HG03103 (cell line): ENCODE results near the gene NTRK3.

Experiments
- ATAC-seq: cut with Tn5 transposase; IDR thresholded peaks from one replicate; pipeline ENCODE4 v1.9.1; 2021; ENCODE audit warnings: low read depth; ENCODE audit not compliant: unreplicated experiment

Gene NTRK3

DNA sequence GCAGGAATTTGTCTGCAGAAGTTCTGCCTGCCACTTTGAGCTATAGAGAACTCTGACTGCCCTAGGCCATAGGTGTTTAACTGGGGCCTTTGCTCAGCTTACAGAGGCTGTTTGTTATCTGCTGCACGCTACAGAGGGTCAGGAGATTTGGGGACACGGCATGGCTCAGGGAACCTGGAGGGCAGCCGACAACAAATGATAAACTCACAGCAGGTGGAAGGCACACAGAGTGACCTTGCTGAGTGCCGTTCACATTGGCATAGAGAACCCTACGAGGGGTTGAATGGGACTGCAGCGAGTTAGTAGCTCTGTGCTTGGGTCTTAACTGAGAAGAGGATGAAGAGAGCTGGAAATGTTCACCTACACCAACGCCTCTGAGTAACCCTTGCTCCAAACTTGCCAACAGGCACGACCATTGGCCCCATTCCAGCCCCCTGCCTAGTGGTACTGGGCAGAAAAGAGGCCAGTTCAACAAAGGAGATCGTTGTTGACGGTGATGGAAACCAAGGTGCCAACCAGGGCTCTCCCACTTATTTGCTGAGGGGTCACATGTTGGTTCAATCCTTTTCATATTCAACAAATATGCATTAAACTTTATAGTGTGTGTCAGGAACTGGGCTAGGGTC, 301.1 kb downstream of the NTRK3 start:
- no peak for ATAC-seq

DNA sequence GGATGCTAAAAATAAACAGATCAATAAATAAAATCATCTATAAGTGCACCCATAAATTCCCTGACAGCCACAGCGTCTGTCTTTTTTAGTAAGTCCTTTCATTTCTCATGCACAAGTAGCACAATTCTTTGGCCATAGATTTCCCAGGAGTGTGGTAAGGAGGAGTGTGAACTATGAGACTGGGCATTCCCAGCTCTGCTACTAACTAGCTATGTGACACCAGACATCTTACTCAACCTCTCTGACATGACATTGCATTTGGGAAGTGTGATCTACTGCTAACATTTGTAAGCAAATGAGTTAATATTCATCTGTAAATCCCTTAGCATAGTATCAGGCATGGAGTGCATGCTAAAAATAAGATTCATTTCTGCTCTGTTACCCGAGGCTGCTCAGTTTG, 301.7 kb downstream of the NTRK3 start:
- ATAC-seq = no peak

DNA sequence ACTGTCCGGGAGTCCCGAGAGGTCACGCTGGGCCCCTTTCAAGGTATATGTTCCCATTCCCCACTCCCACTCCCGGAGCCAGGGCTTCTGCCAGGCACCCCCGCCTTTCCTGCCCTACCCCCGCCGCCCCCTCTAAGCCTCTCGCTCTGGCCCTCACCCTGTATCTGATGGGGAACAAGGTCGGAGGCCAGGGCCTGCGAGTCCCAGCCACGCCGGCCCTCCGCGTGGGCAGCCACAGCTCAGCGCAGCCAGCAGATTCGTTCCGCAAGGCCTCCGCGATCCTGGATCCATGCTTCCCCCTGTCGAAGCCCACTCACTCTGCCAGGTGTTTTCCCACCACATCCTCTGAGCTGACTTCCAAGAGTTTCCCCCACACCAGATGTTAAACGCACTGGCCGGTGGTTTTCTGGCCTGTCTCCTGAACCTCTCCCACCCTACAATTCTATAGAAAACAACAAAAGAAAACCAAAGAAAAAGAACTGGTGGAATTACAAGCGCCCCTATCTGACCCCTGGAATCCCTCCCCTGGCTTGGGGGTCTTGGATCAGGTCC, 303.7 kb downstream of the NTRK3 start:
- no peak for ATAC-seq

DNA sequence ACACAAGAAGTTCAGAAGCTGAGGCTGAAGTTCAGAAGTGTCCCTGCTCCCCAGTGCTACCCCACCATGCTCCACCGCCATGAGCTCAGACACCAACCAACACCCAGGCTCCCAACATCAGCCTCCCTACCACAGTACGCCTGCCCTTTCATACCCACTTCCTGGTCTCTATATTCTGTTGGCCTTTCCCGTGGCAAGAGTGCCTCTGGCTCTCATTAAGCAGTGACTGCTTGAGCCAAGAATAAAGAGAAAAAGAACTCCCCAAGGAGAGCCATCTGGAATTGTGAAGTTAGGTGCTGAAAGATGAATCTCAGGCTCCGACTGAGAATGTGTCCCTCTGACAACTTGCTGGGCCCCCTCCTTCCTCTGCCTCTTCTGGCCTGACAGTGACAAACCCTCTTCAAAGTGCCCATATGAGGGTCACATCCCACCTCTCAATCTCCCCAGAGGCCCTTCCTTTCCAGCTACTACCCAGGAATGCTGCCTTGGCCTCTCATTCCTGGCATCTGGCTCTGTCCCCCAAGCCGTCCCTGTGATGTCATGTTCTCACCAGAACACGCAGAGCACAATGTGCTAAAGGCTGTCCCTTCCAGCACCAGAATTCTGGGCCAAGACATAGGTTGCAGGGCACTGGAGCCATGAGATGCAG, 306.8 kb downstream of the NTRK3 start:
- ATAC-seq = no peak

DNA sequence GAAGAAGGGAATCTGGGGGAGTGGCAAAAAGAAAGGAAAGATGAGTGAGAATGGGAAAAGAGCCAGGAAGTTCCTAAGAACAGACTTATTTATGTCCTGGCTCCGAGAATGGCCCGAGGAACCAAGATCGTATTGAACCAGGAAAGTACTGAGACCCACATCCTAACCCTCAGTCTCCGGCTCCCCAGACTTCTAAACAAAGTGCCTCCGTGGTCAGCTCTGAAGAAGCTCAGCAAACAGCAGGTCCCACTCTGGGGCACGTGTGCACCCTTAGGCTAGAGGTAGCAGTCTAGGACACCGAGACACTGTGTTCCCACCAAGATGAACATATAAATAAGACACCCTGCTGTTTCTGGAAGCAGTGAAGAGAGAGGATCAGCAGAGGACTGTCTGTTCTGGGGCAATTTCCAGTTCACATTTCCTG, 307.4 kb downstream of the NTRK3 start:
- ATAC-seq = no peak

DNA sequence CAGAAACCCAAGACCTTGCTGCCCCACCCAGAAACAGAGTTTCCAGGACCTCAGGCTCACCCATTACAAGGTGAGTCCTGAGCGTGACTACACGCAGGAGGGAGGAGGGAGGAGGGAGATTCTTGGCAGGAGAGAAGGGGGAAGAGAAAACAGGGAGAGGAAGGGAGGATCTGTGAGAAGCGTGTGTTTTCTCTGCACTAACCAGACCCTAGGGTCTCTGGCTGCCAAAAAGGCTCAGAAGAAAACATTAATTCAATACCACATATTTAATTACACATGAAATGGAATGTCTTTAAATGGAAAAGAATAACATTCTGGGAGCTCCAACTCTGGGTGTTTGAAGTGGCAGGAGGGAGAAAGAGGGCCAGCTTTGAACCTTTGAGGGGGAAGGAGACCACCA, 309.0 kb downstream of the NTRK3 start:
- ATAC-seq = no peak

DNA sequence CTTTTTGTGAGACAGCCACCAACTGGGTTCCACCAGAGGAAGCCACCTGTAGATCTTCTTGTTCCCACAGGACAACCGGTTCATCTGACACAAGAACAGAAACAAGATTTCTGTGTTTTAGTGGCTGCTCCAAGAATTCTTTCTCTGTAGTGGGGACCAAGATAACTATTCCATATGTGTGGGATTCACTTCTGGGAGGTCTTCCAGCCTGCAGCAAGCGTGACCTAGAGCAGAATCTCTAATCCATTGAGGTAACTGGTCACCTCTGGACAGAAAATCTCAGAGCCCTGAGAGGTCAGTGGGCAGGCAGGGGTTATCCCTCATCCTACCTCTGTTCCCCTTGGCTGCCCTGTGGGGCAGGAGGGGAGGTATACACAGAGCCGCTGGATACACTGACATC, 311.3 kb downstream of the NTRK3 start:
- no peak for ATAC-seq

DNA sequence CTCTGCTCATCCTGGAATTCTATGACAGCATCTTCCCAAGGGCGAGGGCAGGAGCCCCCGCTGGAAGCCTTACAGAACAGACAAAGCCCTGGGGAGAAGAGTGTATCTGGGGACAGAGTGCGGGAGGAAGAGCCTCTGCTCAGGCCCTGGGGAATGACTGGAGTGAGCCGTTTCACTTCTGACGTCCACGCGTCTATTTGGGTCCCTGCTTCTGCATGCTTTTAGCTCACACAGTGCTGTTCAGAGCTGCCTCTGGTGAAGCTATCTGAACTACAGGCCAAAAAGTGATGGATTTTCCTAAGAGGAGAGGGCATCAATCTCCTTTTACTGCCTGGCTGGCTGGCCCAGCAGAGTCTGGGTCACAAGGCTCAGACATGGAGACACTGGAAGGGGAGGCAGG, 311.8 kb downstream of the NTRK3 start:
- no peak for ATAC-seq

DNA sequence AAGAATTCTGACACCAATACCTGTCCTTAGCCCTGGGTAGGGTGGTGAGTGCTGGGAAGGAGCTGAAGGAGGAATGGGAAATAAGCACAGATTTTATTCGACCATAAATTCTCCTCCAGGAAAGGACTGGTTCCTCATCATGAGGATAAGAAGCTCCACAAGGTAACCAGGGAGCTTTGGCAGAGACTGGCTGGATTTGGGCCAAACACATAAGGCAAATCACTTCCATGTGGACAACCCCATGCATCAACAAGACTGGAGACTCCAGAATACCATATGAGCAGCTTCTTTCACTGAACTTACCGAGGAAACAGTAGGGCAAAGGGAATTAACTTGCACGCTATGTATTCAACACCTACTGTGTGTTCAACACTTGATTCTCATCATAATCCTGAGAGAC, 312.5 kb downstream of the NTRK3 start:
- no peak for ATAC-seq

DNA sequence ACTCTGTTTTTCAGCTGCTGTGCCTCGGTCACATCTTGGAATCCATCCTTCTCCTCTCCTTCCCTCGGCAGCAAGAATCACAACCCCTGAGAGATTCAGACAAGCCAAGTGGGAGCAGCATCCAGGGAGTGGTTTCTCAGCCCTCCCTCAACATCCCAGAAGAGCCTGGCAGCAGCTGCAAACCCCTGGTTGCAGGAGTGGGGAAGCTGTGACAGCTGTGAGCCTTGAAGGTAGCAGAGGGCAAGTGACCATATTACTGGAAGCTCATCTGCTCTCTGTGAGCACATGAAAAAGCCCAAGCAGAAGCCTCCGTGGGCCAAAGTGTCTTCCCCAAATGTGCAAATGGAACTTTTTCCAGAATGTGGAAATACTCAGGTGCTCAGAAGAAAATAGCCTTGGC, 312.9 kb downstream of the NTRK3 start:
- no peak for ATAC-seq

DNA sequence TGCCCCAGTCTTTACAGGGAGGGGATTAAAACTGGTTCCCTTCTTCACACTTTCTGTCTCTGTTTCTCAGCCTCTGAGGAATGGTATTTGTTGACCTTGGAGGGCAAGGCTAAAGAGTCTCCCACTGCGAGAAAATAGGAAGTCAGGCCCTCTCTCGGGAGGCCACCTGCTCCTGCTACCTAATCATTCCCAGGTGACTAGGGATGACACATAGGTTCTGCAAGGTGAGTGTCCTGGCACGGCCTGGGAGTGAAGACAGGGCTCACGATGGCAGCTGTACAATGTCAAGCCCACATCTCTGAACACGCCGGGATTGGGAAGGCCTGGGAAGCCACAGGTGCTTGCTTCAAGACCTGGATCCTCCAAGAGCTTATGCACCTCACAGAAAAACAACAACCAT, 314.2 kb downstream of the NTRK3 start:
- ATAC-seq = no peak

DNA sequence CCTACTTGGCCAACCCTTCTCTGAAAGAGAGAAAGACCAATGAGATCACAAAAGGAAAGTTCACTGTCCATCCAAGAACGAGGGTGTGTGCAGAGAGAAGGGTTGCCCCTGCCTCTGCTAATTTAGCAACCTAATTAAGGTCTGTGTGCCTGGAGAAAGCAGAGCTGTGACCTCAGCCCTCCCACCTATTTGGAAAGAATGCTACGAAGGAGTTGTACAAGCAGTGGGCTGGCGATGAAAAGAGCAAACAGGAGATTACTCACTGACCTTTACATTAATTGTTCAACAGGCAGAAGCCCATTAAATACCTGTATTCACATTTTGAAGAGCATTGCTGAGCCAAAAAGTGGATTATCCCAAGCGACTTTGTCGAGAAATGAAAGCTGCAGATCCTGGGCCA, 314.9 kb downstream of the NTRK3 start:
- no peak for ATAC-seq

DNA sequence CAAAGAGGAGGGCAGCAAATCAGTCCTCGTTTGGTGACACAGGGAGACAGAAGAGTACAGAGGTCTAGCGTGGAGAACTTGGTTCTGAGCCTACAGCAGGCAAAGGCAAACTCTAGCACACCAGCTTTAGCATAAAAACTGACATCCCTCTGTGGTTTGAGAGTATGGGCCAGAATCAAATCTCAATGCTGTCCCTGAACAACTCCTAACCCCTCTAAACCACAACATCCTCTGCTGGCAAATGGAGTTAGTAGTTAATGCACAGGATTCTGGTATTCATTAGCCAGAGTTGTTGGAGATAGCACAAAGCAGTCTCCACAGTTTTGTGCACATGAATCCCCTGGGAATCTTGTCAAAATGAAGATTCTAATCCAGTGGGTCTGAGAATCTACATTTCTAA, 315.8 kb downstream of the NTRK3 start:
- no peak for ATAC-seq

DNA sequence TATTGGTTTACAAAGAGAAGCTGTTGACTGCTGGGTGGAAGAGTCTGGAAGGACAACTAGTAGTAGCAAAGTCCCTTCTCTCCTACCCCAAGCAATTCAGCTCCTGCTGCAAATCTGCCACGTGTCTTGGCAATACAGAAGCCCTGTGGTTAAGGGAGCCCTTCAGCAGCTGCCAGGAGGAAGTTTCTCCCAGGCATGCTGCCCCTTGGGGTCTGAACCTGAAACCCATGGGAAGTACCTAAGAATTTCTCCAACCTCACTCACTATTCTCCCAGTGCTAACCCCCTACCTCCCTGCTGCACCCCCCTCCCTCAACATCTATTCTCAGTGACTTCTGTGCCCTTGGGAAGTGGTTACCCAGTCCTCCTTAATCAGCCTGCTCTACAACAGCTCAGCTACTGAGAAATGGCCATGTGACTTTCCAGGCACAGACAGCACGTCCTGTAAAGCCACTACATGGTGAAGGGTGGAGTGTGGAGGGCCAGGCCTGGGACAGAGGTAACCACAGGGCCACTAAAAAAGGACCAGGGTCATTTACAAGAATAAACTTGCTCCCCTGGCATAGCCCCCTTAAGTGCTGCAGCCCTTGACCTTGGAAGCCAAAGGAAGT, 316.6 kb downstream of the NTRK3 start:
- ATAC-seq = no peak

DNA sequence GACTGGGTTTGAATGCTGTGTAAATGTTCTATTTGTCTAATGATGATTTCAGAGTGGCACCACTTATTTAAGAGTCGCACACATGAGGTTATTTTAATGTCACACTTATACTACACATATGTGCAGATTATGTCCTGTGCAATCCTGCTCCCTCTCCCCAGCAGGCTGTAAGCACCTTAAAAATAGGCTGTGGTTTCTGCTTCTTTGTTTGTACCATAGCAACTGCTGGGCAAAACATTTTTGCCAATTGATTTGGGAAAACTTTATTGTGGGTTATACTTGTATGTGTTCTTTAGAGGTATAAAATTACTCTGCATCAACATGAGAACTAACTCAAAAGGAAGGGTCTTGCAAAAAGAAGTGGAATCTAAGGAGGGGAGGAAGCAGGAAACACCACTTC, 318.5 kb downstream of the NTRK3 start:
- ATAC-seq = no peak

DNA sequence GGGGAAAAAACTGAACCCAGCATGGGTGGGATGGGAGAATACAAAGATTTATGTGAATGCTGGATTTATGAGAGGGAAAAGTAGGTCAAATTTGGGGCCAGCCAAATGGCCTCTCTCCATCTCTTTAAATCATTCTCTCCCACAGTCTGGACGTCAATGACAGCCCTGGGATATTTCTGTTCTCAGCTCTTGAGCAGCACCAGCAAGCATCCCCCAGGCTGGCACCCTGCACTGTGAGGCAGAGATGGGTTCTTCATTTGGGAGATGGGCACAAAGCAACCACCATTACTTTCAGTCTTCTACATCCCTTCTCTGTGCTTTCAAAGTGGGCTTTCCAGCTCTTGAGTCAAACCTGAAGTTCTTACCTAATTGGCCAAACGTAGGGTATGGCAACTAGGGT, 321.0 kb downstream of the NTRK3 start:
- ATAC-seq = no peak

DNA sequence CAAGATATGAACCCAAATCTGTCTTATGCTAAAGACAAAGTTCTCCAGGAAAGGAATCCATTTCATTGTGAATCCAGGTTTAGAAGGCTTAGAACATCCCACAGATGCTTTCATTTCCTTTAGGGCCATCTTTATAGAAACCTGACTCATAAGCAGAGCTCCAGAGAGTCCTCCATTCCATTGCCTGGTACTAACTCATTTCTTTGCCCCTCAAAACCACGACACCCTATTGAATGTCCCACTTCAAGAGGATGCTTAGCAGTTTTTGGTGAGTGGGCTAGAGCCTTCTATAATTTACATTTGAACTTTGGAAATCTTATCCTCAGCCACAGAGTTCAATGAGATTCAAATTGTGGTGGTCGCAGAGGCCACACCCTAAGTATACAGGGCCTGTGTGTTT, 325.0 kb downstream of the NTRK3 start:
- no peak for ATAC-seq

DNA sequence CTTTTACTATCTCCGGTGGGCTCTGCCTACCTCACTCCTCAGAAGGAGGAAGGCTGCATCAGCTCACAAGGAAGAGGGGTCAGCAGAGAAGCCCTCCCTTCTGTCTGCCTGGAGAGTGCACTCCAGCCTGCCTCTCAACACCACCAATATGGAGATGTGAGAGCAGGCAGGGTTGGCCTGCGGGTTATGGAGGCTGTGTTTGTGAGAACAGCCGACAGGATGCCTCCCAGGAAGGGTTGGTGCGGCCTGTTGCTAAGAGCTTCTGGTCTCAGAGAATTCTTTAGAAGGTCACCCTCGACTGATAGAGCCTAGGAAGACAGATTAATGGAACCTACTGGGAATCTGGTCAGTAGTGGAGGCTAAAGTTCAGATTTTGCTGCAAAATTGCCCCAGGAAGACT, 326.1 kb downstream of the NTRK3 start:
- no peak for ATAC-seq

DNA sequence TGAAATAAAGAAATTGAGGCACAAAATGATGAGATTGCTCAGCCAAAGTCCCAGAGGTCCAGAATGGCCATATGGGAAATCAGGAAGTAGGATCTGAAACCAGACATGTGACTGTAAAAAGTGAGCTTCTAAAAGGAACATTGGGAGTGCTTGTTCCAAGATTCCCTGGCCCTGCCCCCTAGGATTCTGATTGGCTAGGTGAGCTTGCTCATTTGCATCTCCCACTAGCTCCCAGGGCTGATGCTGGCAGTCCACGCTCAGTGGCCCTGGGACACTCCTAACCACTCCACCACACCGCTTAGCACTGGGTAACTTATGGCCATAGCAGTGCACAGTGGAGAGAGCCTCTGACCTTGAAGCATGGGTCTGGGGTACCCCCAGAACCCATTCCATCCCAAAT, 326.7 kb downstream of the NTRK3 start:
- no peak for ATAC-seq

DNA sequence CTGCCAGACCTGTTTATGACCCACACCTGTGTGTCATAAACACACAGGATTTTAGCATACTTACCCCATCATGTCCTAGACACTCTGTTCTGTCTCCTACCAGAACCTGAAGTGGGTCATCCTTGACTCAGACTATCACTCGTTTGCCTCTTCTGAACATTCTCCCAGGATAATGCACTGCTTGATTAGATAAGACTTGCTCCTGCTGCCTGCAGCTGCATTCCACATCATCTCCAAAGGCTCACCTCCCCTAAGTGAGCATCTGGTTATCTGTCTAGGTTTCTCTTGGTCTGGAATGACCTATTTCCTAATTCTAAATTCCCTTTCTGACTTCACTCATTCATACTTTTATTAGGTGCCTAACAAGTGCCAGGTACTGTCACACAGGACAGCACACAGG, 332.1 kb downstream of the NTRK3 start:
- no peak for ATAC-seq

DNA sequence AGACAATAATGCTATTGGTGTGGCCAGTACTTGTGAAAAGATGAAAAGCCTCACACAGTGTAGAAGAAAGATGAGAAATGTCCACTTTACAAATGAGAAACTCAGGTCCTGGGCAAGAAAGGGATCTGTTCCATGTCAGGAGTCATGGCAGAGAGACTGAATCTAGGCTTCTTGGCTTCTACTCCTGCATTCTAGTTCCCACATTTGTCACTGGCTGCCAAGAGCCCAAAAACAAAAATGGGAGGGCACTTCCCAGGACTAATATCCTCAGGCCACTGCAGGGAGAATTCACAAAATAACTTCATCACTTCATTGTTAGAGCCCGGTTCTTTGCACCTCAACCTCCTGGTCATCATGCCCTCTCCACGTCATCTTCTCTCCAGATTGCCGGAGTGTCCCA, 337.5 kb downstream of the NTRK3 start:
- ATAC-seq = no peak

DNA sequence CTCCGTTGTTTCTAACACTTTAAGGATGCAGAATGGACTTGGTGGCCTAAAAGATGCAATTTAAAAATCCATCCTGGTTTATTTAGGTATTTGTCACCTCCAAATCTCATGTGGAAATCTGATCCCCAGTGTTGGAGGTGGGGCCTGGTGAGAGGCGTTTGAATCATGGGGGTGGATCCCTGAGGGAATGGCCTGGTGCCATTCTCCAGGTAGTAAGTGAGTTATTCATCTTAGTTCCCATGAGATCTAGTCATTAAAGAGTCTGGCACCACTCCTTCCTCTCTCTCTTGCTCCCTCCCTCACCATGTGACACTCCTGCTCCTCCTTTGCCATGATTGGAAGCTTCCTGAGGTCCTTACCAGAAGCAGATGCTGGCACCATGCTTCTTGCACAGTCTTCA, 339.1 kb downstream of the NTRK3 start:
- ATAC-seq = no peak
